HG03135 (cell line): Measurements from ENCODE around the gene PLCZ1.

Experiments used
- ATAC-seq: cut with Tn5 transposase; IDR thresholded peaks from one replicate; pipeline ENCODE4 v1.9.1; 2021; ENCODE audit warnings: mild to moderate bottlenecking, moderate library complexity; ENCODE audit not compliant: unreplicated experiment

The PLCZ1 gene

GRCh38 chr12:18640321-18640955 is 97.4 kb downstream of the PLCZ1 start:
- ATAC-seq: no peak

GRCh38 chr12:18634382-18634781 is 103.4 kb downstream of the PLCZ1 start:
- ATAC-seq: no peak
